ENCODE measurements around the gene YWHAB.
"Not testable (repeated sequence)": the region's sequence is repeated elsewhere in the genome, so short reads cannot be mapped to it uniquely, and the experiment has no call there.

The YWHAB gene

GRCh38 chr20:44856442-44856841 is 29.1 kb upstream of the YWHAB start:
- no peak overlapping the region for H3K4me3 ChIP-seq (replicated peaks; ENCODE audit: low read depth, low read length)
- DNase-seq (ENCODE audit: extremely low read depth, low read depth): no peak
- no peak for TF ChIP-seq CTCF (IDR thresholded peaks at IDR 0.05; ENCODE audit: low read depth, low read length, missing control alignments)

- no peak overlapping the region for H3K4me3 ChIP-seq (replicated peaks; ENCODE audit: low read depth, low read length)
- no peak for TF ChIP-seq CTCF (IDR thresholded peaks at IDR 0.05; ENCODE audit: low read depth, low read length, missing control alignments)
- no peak for DNase-seq (ENCODE audit: extremely low read depth, low read depth)
These were observed 28.6 kb upstream of the YWHAB start for GRCh38 chr20:44856856-44857448.

GRCh38 chr20:44858606-44859360 is 26.7 kb upstream of the YWHAB start:
- no peak for TF ChIP-seq CTCF (IDR thresholded peaks at IDR 0.05; ENCODE audit: low read depth, low read length, missing control alignments)
- H3K4me3 ChIP-seq (replicated peaks; ENCODE audit: low read depth, low read length): no peak overlapping the region
- DNase-seq (ENCODE audit: extremely low read depth, low read depth): no peak

GRCh38 chr20:44861531-44862006 is 23.9 kb upstream of the YWHAB start:
- TF ChIP-seq CTCF (IDR thresholded peaks at IDR 0.05; ENCODE audit: low read depth, low read length, missing control alignments): no peak

GRCh38 chr20:44862286-44862685 is 23.2 kb upstream of the YWHAB start:
- no peak for DNase-seq (ENCODE audit: extremely low read depth, low read depth)
- no peak for TF ChIP-seq CTCF (IDR thresholded peaks at IDR 0.05; ENCODE audit: low read depth, low read length, missing control alignments)
- no peak overlapping the region for H3K4me3 ChIP-seq (replicated peaks; ENCODE audit: low read depth, low read length)

More at GRCh38 chr20:44861531-44862006, 23.9 kb upstream of the YWHAB start:
- peak; percentile 22 for DNase-seq (ENCODE audit: extremely low read depth, low read depth)
- no peak overlapping the region for H3K4me3 ChIP-seq (replicated peaks; ENCODE audit: low read depth, low read length)

- not testable (repeated sequence) for H3K4me3 ChIP-seq (replicated peaks; ENCODE audit: low read depth, low read length); DNase-seq (ENCODE audit: extremely low read depth, low read depth)
These were observed 22.0 kb upstream of the YWHAB start for GRCh38 chr20:44863365-44864084.

GRCh38 chr20:44864493-44864892 is 21.0 kb upstream of the YWHAB start:
- DNase-seq (ENCODE audit: extremely low read depth, low read depth); H3K4me3 ChIP-seq (replicated peaks; ENCODE audit: low read depth, low read length): not testable (repeated sequence)
